ENCODE results near the gene BBS9. TPM values are rescaled to one million over a fixed set of nuclear protein-coding genes. Genes with fewer than 3 reads are reported as not detected.

The BBS9 gene
- total and polyA plus RNA-seq, 2 of the 4 experiments (the other 2 are of a cell fraction): 7.9 to 9.5 TPM

DNA sequence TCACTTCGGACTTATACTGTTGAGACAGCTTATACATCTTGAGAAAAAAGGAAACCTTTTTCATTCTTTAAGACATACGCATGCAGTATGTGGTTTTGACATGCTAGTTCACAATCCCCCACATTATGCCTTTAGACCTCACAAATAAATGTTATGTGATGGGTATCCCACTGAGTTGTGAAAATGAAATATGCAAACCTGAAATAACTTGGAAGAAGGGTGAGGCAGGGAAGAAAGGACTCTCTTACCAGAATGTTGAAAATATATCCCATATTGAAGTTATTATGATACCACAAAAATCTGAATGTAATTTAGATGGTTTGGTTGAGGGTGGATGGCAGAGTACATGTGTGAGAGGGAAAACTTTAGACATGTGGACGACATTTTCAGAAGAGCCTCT is 379.8 kb downstream of the BBS9 start:
- H3K56ac ChIP-seq (ENCODE audit: extremely low read depth, insufficient read depth, low read length): no peak overlapping the region
- no peak overlapping the region for H3K18ac ChIP-seq (ENCODE audit: low read depth, low read length)
- H3K27me3 ChIP-seq (ENCODE audit: control insufficient read depth, insufficient read depth, low read length): no peaks in the 10 kb centered on the region
- dilution Hi-C loops (cut with HindIII; ENCODE audit: low sequenced_read_pairs, unreplicated experiment): no loop called here
- POLR2A ChIA-PET (ENCODE audit: unreplicated experiment): no interaction called here
- ATAC-seq (ENCODE audit: low read depth) (no peak), DNase-seq (no peak)
- no peak overlapping the region for H2AK5ac ChIP-seq (ENCODE audit: low read depth, low read length)
- no peak overlapping the region for H4K91ac ChIP-seq (ENCODE audit: insufficient read depth, low read depth, low read length)
- no peak overlapping the region for H3K27ac ChIP-seq (ENCODE audit: insufficient read depth, low read length)
- no peak overlapping the region for H2BK20ac ChIP-seq (ENCODE audit: low read depth, low read length)
- H2BK15ac ChIP-seq (ENCODE audit: low read depth, low read length): no peak overlapping the region
- no peaks in the 10 kb centered on the region for H3K79me1 ChIP-seq (ENCODE audit: low read depth in 1 of 2, low read length in 2 of 2)
- H4K5ac ChIP-seq (ENCODE audit: low read depth, low read length): no peak overlapping the region
- H2BK120ac ChIP-seq (ENCODE audit: low read depth, low read length): no peak overlapping the region
- 80% methylated on average over 1 of the region's 3 CpGs; no CpG with 5 or more reads in 1 of the 2 experiments for WGBS, 2 experiments (ENCODE audit: extremely low coverage in 2 of 2, insufficient read length in 1 of 2)
- H3K36me3 ChIP-seq (ENCODE audit: control insufficient read depth, insufficient read depth, low read length): no peaks in the 10 kb centered on the region
- H2AK9ac ChIP-seq (replicated peaks; ENCODE audit: low read depth, low read length, poor library complexity): no peak overlapping the region
- no peak for TF ChIP-seq RCOR1 (IDR thresholded peaks at IDR 0.05; ENCODE audit: insufficient replicate concordance, low read length)
- no peak for TF ChIP-seq MXI1 (IDR thresholded peaks at IDR 0.05; ENCODE audit: borderline replicate concordance, low read depth, low read length)
- TF ChIP-seq USF2 (IDR thresholded peaks at IDR 0.05; ENCODE audit: low read depth, low read length): no peak
- TF ChIP-seq, protein P1, sequence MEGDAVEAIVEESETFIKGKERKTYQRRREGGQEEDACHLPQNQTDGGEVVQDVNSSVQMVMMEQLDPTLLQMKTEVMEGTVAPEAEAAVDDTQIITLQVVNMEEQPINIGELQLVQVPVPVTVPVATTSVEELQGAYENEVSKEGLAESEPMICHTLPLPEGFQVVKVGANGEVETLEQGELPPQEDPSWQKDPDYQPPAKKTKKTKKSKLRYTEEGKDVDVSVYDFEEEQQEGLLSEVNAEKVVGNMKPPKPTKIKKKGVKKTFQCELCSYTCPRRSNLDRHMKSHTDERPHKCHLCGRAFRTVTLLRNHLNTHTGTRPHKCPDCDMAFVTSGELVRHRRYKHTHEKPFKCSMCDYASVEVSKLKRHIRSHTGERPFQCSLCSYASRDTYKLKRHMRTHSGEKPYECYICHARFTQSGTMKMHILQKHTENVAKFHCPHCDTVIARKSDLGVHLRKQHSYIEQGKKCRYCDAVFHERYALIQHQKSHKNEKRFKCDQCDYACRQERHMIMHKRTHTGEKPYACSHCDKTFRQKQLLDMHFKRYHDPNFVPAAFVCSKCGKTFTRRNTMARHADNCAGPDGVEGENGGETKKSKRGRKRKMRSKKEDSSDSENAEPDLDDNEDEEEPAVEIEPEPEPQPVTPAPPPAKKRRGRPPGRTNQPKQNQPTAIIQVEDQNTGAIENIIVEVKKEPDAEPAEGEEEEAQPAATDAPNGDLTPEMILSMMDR (conservative IDR thresholded peaks at IDR 0.05; ENCODE audit: low read depth, low read length): no peak
- TF ChIP-seq, protein P2, sequence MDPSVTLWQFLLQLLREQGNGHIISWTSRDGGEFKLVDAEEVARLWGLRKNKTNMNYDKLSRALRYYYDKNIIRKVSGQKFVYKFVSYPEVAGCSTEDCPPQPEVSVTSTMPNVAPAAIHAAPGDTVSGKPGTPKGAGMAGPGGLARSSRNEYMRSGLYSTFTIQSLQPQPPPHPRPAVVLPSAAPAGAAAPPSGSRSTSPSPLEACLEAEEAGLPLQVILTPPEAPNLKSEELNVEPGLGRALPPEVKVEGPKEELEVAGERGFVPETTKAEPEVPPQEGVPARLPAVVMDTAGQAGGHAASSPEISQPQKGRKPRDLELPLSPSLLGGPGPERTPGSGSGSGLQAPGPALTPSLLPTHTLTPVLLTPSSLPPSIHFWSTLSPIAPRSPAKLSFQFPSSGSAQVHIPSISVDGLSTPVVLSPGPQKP (IDR thresholded peaks at IDR 0.05; ENCODE audit: borderline replicate concordance, low read depth, low read length): no peak
- TF ChIP-seq SMC3 (IDR thresholded peaks at IDR 0.05; ENCODE audit: low read depth, low read length): no peak
- no peak for TF ChIP-seq MAFK (IDR thresholded peaks at IDR 0.05; ENCODE audit: low read depth, low read length)
- TF ChIP-seq POLR2A (IDR thresholded peaks at IDR 0.05; ENCODE audit: low read depth, low read length): no peak
- no peak for TF ChIP-seq FOS (IDR thresholded peaks at IDR 0.05; ENCODE audit: low read depth, low read length)
- TF ChIP-seq RAD21 (IDR thresholded peaks at IDR 0.05; ENCODE audit: low read length): no peak
- no peak for TF ChIP-seq NFE2L2 (IDR thresholded peaks at IDR 0.05; ENCODE audit: low read depth, low read length)
- no peak for TF ChIP-seq MAZ (IDR thresholded peaks at IDR 0.05; ENCODE audit: borderline replicate concordance, low read depth, low read length)
- TF ChIP-seq BHLHE40 (IDR thresholded peaks at IDR 0.05; ENCODE audit: low read depth, low read length): no peak
- TF ChIP-seq CEBPB (IDR thresholded peaks at IDR 0.05; ENCODE audit: low read depth, low read length): no peak
- TF ChIP-seq CHD1 (IDR thresholded peaks at IDR 0.05; ENCODE audit: low read depth, low read length): no peak
- no peak overlapping the region for H2AFZ ChIP-seq (replicated peaks; ENCODE audit: low read length, poor library complexity)
- H3K4me1 ChIP-seq (ENCODE audit: control insufficient read depth, insufficient read depth, low read length): no peaks in the 10 kb centered on the region
- in situ Hi-C loops (cut with MboI; ENCODE audit: low sequenced_read_pairs): no loop called here
- H3K4ac ChIP-seq (ENCODE audit: low read depth, low read length): no peak overlapping the region
- H3K9me1 ChIP-seq (ENCODE audit: insufficient read depth, low read length): no peaks in the 10 kb centered on the region; the same call in 1 of the 2 replicates
- H4K8ac ChIP-seq (ENCODE audit: low read depth in 2 of 2, low read length in 2 of 2): no peak overlapping the region
- no TSS peak for BruUV-seq (replicated peaks)
- H3K9ac ChIP-seq (ENCODE audit: low read depth, low read length): no peak overlapping the region
- H3K4me3 ChIP-seq (ENCODE audit: insufficient read depth, low read depth, low read length): no peak overlapping the region
- H3K9me3 ChIP-seq (ENCODE audit: control insufficient read depth, insufficient read depth, low read length): no peaks in the 10 kb centered on the region
- no peak overlapping the region for H3K4me2 ChIP-seq (ENCODE audit: low read depth, low read length)
- H3K14ac ChIP-seq (replicated peaks; ENCODE audit: low read depth, low read length): no peak overlapping the region
- no peaks in the 10 kb centered on the region for H4K20me1 ChIP-seq (ENCODE audit: insufficient read depth, low read length)
- H2BK5ac ChIP-seq (ENCODE audit: low read depth, low read length, poor library complexity, severe bottlenecking): no peak overlapping the region
- CTCF ChIA-PET: no interaction called here
- intact Hi-C loops (cut with micrococcal nuclease): no loop called here
- no peak overlapping the region for H3K23ac ChIP-seq (ENCODE audit: low read depth, low read length)
